DOHH2 (cell line): ENCODE data around the gene AKAP1.
"Not testable (repeated sequence)": the region's sequence is repeated elsewhere in the genome, so short reads cannot be mapped to it uniquely, and the experiment has no call there.

Experiments
- EZH2phosphoT487 ChIP-seq: fragments of 200-600 bp; sonication (generic); IDR thresholded peaks from 2 replicates; pipeline ENCODE4 v1.6.1; 2017; ENCODE audit warnings: borderline replicate concordance, mild to moderate bottlenecking, antibody characterized with exemption, low read length, moderate library complexity, mixed read lengths
- TF ChIP-seq, protein P1 (sequence below): fragments of 200-600 bp; sonication (generic); IDR thresholded peaks from one replicate; pipeline ENCODE4 v1.5.1; 2014; ENCODE audit warnings: antibody characterized with exemption, mild to moderate bottlenecking, low read depth, low read length; ENCODE audit not compliant: poor library complexity, severe bottlenecking

DNA sequence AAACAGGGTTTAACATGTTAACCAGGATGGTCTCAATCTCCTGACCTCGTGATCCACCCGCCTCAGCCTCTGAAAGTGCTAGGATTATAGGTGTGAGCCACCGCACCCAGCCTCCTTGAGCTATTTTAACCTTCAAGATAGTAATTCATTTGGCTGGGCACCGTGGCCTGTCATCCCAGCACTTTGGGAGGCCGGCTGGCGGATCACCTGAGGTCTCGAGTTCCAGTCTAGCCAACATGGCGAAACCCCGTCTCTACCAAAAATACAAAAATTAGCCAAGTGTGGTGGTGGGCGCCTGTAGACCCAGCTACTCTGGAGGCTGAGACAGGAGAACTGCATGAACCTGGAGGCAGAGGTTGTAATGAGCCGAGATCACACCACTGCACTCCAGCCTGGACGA lies 17.6 kb downstream of the AKAP1 start:
- TF ChIP-seq, protein P1, sequence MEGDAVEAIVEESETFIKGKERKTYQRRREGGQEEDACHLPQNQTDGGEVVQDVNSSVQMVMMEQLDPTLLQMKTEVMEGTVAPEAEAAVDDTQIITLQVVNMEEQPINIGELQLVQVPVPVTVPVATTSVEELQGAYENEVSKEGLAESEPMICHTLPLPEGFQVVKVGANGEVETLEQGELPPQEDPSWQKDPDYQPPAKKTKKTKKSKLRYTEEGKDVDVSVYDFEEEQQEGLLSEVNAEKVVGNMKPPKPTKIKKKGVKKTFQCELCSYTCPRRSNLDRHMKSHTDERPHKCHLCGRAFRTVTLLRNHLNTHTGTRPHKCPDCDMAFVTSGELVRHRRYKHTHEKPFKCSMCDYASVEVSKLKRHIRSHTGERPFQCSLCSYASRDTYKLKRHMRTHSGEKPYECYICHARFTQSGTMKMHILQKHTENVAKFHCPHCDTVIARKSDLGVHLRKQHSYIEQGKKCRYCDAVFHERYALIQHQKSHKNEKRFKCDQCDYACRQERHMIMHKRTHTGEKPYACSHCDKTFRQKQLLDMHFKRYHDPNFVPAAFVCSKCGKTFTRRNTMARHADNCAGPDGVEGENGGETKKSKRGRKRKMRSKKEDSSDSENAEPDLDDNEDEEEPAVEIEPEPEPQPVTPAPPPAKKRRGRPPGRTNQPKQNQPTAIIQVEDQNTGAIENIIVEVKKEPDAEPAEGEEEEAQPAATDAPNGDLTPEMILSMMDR: not testable (repeated sequence)
- not testable (repeated sequence) for TF ChIP-seq EZH2phosphoT487
